ENCODE results near the gene POPDC2. TPM values are rescaled to one million over a fixed set of nuclear protein-coding genes. Genes with fewer than 3 reads are reported as not detected.

Gene POPDC2
- total and polyA plus RNA-seq, 2 experiments from 2014 or later = 107 to 180 TPM

DNA sequence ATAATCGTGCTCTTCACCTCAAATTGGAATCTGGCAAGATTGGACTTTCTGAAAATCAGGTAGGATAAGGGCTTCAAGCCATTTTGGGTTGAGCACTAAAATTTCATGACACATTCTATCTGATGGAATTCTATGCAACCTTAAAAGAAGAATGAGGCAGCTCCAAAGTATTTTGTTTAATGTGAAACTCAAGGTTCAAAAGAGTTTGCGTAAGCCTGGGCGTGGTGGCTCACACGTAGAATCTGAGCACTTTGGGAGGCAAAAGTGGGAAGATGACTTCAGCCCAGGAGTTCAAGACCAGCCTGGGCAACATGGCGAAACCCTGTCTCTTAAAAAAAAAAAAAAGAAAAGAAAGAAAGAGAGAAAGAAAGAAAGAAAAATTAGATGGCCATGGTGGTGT, 66.3 kb downstream of the POPDC2 start:
- DNase-seq (ENCODE audit: low read depth in 1 of 2, low spot score in 1 of 2) = no peak
- no peaks in the 10 kb centered on the region for H3K9me3 ChIP-seq (ENCODE audit: low read depth)
- TF ChIP-seq, protein P1, sequence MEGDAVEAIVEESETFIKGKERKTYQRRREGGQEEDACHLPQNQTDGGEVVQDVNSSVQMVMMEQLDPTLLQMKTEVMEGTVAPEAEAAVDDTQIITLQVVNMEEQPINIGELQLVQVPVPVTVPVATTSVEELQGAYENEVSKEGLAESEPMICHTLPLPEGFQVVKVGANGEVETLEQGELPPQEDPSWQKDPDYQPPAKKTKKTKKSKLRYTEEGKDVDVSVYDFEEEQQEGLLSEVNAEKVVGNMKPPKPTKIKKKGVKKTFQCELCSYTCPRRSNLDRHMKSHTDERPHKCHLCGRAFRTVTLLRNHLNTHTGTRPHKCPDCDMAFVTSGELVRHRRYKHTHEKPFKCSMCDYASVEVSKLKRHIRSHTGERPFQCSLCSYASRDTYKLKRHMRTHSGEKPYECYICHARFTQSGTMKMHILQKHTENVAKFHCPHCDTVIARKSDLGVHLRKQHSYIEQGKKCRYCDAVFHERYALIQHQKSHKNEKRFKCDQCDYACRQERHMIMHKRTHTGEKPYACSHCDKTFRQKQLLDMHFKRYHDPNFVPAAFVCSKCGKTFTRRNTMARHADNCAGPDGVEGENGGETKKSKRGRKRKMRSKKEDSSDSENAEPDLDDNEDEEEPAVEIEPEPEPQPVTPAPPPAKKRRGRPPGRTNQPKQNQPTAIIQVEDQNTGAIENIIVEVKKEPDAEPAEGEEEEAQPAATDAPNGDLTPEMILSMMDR (IDR thresholded peaks at IDR 0.05; ENCODE audit: low read depth, low read length) = no peak
- peaks cover 7% of the 10 kb centered on the region for H3K4me1 ChIP-seq (ENCODE audit: low read depth)
- H3K27me3 ChIP-seq = no peaks in the 10 kb centered on the region
- no peaks in the 10 kb centered on the region for H3K36me3 ChIP-seq
- H3K4me3 ChIP-seq = no peak overlapping the region
- no peak overlapping the region for H3K27ac ChIP-seq

DNA sequence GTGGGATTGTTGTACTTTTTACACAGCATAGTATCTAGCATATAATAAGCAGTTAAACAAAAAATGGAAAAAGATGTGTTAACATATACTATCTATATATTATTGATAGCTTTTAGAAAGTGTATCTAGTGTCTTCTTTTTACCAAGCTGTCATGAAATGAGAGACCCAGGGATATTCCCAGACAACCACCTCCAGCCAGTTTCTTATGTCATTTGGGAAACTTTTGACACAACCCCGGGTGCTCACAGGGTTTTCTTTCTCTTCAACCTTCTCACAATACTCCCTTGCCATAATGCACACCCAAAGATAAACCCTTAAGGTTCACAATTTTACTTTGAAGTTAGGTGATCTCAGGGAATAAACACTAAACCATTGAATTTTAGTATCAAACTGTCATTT, 67.5 kb downstream of the POPDC2 start:
- Histone ChIP-seq H3K27ac (no peak overlapping the region), H3K36me3 (no peaks in the 10 kb centered on the region), H3K27me3 (no peaks in the 10 kb centered on the region), H3K4me1 (ENCODE audit: low read depth) (no peaks in the 10 kb centered on the region), H3K4me3 (no peak overlapping the region), H3K9me3 (ENCODE audit: low read depth) (no peaks in the 10 kb centered on the region)
- DNase-seq (ENCODE audit: low read depth in 1 of 2, low spot score in 1 of 2) = no peak
- TF ChIP-seq, protein P1 (IDR thresholded peaks at IDR 0.05; ENCODE audit: low read depth, low read length) = no peak

Other genes starting within 250 kb of the POPDC2 start
- gene TMEM39A, start 197.0 kb downstream of the POPDC2 start, total RNA-seq = 42.9 and 48.8 TPM in 2 replicates
- 21.5 and 25.9 TPM in 2 replicates for gene TMEM39A, start 197.0 kb downstream of the POPDC2 start, polyA plus RNA-seq
- gene POGLUT1, start 191.6 kb downstream of the POPDC2 start, total RNA-seq = 11.0 and 12.5 TPM in 2 replicates
- gene POGLUT1, start 191.6 kb downstream of the POPDC2 start, polyA plus RNA-seq = 19.2 and 22.1 TPM in 2 replicates
- gene TIMMDC1, start 162.0 kb downstream of the POPDC2 start, total RNA-seq = 106 and 110 TPM in 2 replicates
- gene TIMMDC1, start 162.0 kb downstream of the POPDC2 start, polyA plus RNA-seq = 256 and 308 TPM in 2 replicates
- gene CD80, start 101.0 kb downstream of the POPDC2 start, total RNA-seq = 0.28 and 0.39 TPM in 2 replicates
- gene CD80, start 101.0 kb downstream of the POPDC2 start, polyA plus RNA-seq = not detected in 2 replicates
- gene ADPRH, start 81.1 kb downstream of the POPDC2 start, total RNA-seq = 2.7 and 3.6 TPM in 2 replicates
- 4.8 and 5.6 TPM in 2 replicates for gene ADPRH, start 81.1 kb downstream of the POPDC2 start, polyA plus RNA-seq
- gene PLA1A, start 62.7 kb downstream of the POPDC2 start, total RNA-seq = 0.07 TPM in 1 of 2 replicates, not detected in the other
- 0.07 and 0.14 TPM in 2 replicates for gene PLA1A, start 62.7 kb downstream of the POPDC2 start, polyA plus RNA-seq
- gene COX17, start 16.8 kb upstream of the POPDC2 start, total RNA-seq = 45.5 and 56.8 TPM in 2 replicates
- gene COX17, start 16.8 kb upstream of the POPDC2 start, polyA plus RNA-seq = 146 and 174 TPM in 2 replicates
- gene CFAP91, start 42.4 kb upstream of the POPDC2 start, total RNA-seq = 0.53 and 0.92 TPM in 2 replicates
- gene CFAP91, start 42.4 kb upstream of the POPDC2 start, polyA plus RNA-seq = 1.4 and 3.4 TPM in 2 replicates
- 0.06 TPM in 1 of 2 replicates, not detected in the other for gene NR1I2, start 121.5 kb upstream of the POPDC2 start, total RNA-seq
- gene NR1I2, start 121.5 kb upstream of the POPDC2 start, polyA plus RNA-seq = not detected in 2 replicates

All from cardiac muscle cell (in vitro differentiated cells and primary cell).